ENCODE measurements around the gene SBF2. TPM values are rescaled to one million over a fixed set of nuclear protein-coding genes. Genes with fewer than 3 reads are reported as not detected.

The SBF2 gene
- total RNA-seq, 4 donors from 2014 or later: 29.7 to 60.4 (median 36.0) TPM

- H3K4me3 ChIP-seq (ENCODE audit: low read depth, poor library complexity, severe bottlenecking): no peak overlapping the region
- WGBS, 2 donors: 87 to 91% methylated on average over 7 of the region's 7 CpGs
- TF ChIP-seq CTCF (IDR thresholded peaks at IDR 0.05): no peak
- no peak for TF ChIP-seq POLR2A (IDR thresholded peaks at IDR 0.05)
- no peak for DNase-seq (ENCODE audit: low spot score in 2 of 2)
- intact Hi-C loops (cut with DNase I; ENCODE audit: low total_unique reads): no loop called here
These were observed 485.1 kb downstream of the SBF2 start for GRCh38 chr11:9808943-9809342.

GRCh38 chr11:9806946-9807687 is 486.9 kb downstream of the SBF2 start:
- no peak overlapping the region for H3K4me3 ChIP-seq (ENCODE audit: low read depth, poor library complexity, severe bottlenecking)
- TF ChIP-seq CTCF (IDR thresholded peaks at IDR 0.05) (no peak), POLR2A (IDR thresholded peaks at IDR 0.05) (no peak)
- DNase-seq (ENCODE audit: low spot score in 2 of 2): no peak
- WGBS, 2 donors: 91% methylated on average over 4 of the region's 4 CpGs
- intact Hi-C loops (cut with DNase I; ENCODE audit: low total_unique reads): no loop called here

GRCh38 chr11:9804419-9804902 is 489.6 kb downstream of the SBF2 start:
- TF ChIP-seq POLR2A (IDR thresholded peaks at IDR 0.05): no peak
- no peak for TF ChIP-seq CTCF (IDR thresholded peaks at IDR 0.05)
- no peak overlapping the region for H3K4me3 ChIP-seq (ENCODE audit: low read depth, poor library complexity, severe bottlenecking)
- WGBS, 2 donors: 79 to 86% methylated on average over 2 of the region's 2 CpGs
- DNase-seq (ENCODE audit: low spot score in 2 of 2): no peak
- intact Hi-C loops (cut with DNase I; ENCODE audit: low total_unique reads): no loop called here

GRCh38 chr11:9803685-9804418 is 490.2 kb downstream of the SBF2 start:
- 45 to 46% methylated on average over 5 of the region's 5 CpGs for WGBS, 2 donors
- H3K4me3 ChIP-seq (ENCODE audit: low read depth, poor library complexity, severe bottlenecking): no peak overlapping the region
- no peak for DNase-seq (ENCODE audit: low spot score in 2 of 2)
- no peak for TF ChIP-seq POLR2A (IDR thresholded peaks at IDR 0.05)
- no peak for TF ChIP-seq CTCF (IDR thresholded peaks at IDR 0.05)
- intact Hi-C loops (cut with DNase I; ENCODE audit: low total_unique reads): no loop called here

GRCh38 chr11:9802291-9802861 is 491.6 kb downstream of the SBF2 start:
- TF ChIP-seq POLR2A (IDR thresholded peaks at IDR 0.05) (no peak), CTCF (IDR thresholded peaks at IDR 0.05) (no peak)
- H3K4me3 ChIP-seq (ENCODE audit: low read depth, poor library complexity, severe bottlenecking): no peak overlapping the region
- peak in 1 of 2 donors; percentile 39 for DNase-seq (ENCODE audit: low spot score in 2 of 2)
- 28 to 30% methylated on average over 3 of the region's 3 CpGs for WGBS, 2 donors
- intact Hi-C loops (cut with DNase I; ENCODE audit: low total_unique reads): no loop called here

All from lower leg skin (tissue), 4 donors.